HG03139 (cell line): ENCODE data around the gene UBE2A.

ENCODE experiments used
- ATAC-seq: cut with Tn5 transposase; IDR thresholded peaks from one replicate; pipeline ENCODE4 v1.9.1; 2021; ENCODE audit not compliant: unreplicated experiment

Gene UBE2A

GRCh38 chrX:119574394-119575266 is at the start of gene UBE2A:
Gene UBE2A, plus strand, starts transcription at chrX:119574563. Its CDS starts 149 bp downstream, at chrX:119574712.
- peak; percentile 74 for ATAC-seq

- no peak for ATAC-seq
Observed at GRCh38 chrX:119529345-119530276, 44.8 kb upstream of the UBE2A start.

- ATAC-seq: no peak
Observed at GRCh38 chrX:119537487-119537886, 36.9 kb upstream of the UBE2A start.

GRCh38 chrX:119539872-119540271 is 34.5 kb upstream of the UBE2A start:
- ATAC-seq: no peak

GRCh38 chrX:119541188-119541587 is 33.2 kb upstream of the UBE2A start:
- ATAC-seq: no peak

- no peak for ATAC-seq
Observed at GRCh38 chrX:119549327-119550016, 24.9 kb upstream of the UBE2A start.

- ATAC-seq: no peak
Observed at GRCh38 chrX:119552508-119552907, 21.9 kb upstream of the UBE2A start.

GRCh38 chrX:119565107-119565663 is 9.2 kb upstream of the UBE2A start, which contains the start of gene STEEP1:
Gene STEEP1, minus strand, starts transcription at chrX:119565409. Its CDS starts 54 bp downstream, at chrX:119565355.
- peak; percentile 98 for ATAC-seq

- no peak for ATAC-seq
Observed at GRCh38 chrX:119570351-119570835, 4.0 kb upstream of the UBE2A start.

GRCh38 chrX:119573222-119573621 is 1.1 kb upstream of the UBE2A start:
- ATAC-seq: no peak

- peak; percentile 75 for ATAC-seq
Observed at GRCh38 chrX:119573840-119574393, 446 bp upstream of the UBE2A start.

GRCh38 chrX:119579414-119579813 is 5.1 kb downstream of the UBE2A start:
- no peak for ATAC-seq

GRCh38 chrX:119583431-119584059 is 9.2 kb downstream of the UBE2A start:
- ATAC-seq: no peak

- no peak for ATAC-seq
Observed at GRCh38 chrX:119589810-119590209, 15.4 kb downstream of the UBE2A start.

- ATAC-seq: no peak
Observed at GRCh38 chrX:119602701-119603255, 28.4 kb downstream of the UBE2A start.

- no peak for ATAC-seq
Observed at GRCh38 chrX:119604766-119605463, 30.6 kb downstream of the UBE2A start.

- peak; percentile 33 for ATAC-seq
Observed at GRCh38 chrX:119605464-119606279, 31.3 kb downstream of the UBE2A start.
